NK-92 (cell line): ENCODE measurements around the gene HELZ2.
"Not testable (repeated sequence)": the region's sequence is repeated elsewhere in the genome, so short reads cannot be mapped to it uniquely, and the experiment has no call there.

Experiments used
- DNase-seq: peaks from one replicate; lab custom pipeline; 2025; ENCODE audit not compliant: unreplicated experiment; lab: John Stamatoyannopoulos, UW

HELZ2 gene

GRCh38 chr20:63565699-63566335 lies 8.2 kb downstream of the HELZ2 start:
- DNase-seq, result no peak

GRCh38 chr20:63565021-63565698 lies 8.9 kb downstream of the HELZ2 start:
- DNase-seq, result no peak

- no peak for DNase-seq
Observed at GRCh38 chr20:63564036-63564810, 9.8 kb downstream of the HELZ2 start.

GRCh38 chr20:63563225-63563935 lies 10.7 kb downstream of the HELZ2 start:
- no peak for DNase-seq

- DNase-seq, result no peak
Observed at GRCh38 chr20:63562461-63563224, 11.4 kb downstream of the HELZ2 start.

GRCh38 chr20:63561624-63562396 lies 12.2 kb downstream of the HELZ2 start:
- DNase-seq, result no peak

GRCh38 chr20:63560856-63561609 lies 13.0 kb downstream of the HELZ2 start:
- no peak for DNase-seq

GRCh38 chr20:63560333-63560805 lies 13.7 kb downstream of the HELZ2 start:
- no peak for DNase-seq

- not testable (repeated sequence) for DNase-seq
Observed at GRCh38 chr20:63559485-63560332, 14.3 kb downstream of the HELZ2 start.

GRCh38 chr20:63558804-63559484 lies 15.1 kb downstream of the HELZ2 start:
- no peak for DNase-seq

GRCh38 chr20:63557481-63557891 lies 16.6 kb downstream of the HELZ2 start:
- DNase-seq, result no peak

GRCh38 chr20:63556873-63557478 lies 17.1 kb downstream of the HELZ2 start:
- no peak for DNase-seq

- DNase-seq, result no peak
Observed at GRCh38 chr20:63555661-63556381, 18.2 kb downstream of the HELZ2 start.

GRCh38 chr20:63554361-63555278 lies 19.4 kb downstream of the HELZ2 start:
- DNase-seq, result no peak

- no peak for DNase-seq
Observed at GRCh38 chr20:63553933-63554290, 20.1 kb downstream of the HELZ2 start, which contains the start of gene FNDC11. TSS of gene FNDC11 (plus strand) at chr20:63554159. CDS start at chr20:63555664, 1,505 bp downstream.
